AG09319 (cell line): ENCODE results near the gene MIEF1.

ENCODE experiments used
- DNase-seq: peaks from one replicate; pipeline ENCODE4 v3.0.0-alpha.2; 2010; ENCODE audit warnings: low read depth; ENCODE audit errors: extremely low read depth
- TF ChIP-seq, protein P1 (sequence below): IDR thresholded peaks from 2 replicates; pipeline ENCODE4 v1.5.1; 2011; ENCODE audit warnings: low read depth, mild to moderate bottlenecking, inconsistent platforms, low read length, moderate library complexity

MIEF1 gene

DNA sequence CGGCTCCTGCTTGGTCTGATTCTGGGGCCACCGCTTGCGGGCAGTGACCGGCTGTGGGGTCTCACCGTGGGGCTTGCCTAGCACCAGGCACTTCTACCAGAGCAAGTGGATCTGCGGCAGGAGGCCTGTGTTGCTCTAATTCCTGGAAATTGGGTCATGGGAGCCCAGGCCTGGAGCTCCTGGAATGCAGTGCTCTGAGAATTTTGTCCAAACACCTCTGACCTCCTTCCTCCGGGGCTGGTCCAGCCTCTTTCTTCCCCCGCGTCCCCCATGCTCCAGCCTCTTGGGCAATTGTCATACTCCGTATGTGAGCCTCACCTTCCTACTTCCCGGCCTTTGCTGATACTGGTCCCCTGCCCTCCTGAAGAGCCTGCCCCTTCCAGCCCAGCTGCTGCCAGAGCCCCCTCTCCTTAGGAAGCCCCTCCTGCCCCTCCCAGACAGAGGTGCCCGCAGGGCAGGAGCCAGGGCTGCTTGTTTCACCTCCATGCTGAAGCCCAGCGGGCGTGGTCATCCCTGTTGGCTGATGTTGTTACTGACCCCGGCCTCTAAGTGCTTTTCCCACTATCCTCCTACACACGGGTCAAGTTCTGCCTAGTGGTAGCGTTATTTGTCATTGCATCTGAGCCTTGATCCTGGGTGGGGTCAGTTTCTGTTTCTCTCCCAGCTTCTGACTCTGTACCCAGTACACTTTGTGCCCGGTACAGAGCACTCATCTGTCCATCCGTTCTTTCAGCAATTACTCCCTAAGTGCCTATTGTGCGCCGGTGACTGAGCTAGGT is 35.7 kb upstream of the MIEF1 start:
- TF ChIP-seq, protein P1, sequence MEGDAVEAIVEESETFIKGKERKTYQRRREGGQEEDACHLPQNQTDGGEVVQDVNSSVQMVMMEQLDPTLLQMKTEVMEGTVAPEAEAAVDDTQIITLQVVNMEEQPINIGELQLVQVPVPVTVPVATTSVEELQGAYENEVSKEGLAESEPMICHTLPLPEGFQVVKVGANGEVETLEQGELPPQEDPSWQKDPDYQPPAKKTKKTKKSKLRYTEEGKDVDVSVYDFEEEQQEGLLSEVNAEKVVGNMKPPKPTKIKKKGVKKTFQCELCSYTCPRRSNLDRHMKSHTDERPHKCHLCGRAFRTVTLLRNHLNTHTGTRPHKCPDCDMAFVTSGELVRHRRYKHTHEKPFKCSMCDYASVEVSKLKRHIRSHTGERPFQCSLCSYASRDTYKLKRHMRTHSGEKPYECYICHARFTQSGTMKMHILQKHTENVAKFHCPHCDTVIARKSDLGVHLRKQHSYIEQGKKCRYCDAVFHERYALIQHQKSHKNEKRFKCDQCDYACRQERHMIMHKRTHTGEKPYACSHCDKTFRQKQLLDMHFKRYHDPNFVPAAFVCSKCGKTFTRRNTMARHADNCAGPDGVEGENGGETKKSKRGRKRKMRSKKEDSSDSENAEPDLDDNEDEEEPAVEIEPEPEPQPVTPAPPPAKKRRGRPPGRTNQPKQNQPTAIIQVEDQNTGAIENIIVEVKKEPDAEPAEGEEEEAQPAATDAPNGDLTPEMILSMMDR, result no peak
- DNase-seq, result no peak

DNA sequence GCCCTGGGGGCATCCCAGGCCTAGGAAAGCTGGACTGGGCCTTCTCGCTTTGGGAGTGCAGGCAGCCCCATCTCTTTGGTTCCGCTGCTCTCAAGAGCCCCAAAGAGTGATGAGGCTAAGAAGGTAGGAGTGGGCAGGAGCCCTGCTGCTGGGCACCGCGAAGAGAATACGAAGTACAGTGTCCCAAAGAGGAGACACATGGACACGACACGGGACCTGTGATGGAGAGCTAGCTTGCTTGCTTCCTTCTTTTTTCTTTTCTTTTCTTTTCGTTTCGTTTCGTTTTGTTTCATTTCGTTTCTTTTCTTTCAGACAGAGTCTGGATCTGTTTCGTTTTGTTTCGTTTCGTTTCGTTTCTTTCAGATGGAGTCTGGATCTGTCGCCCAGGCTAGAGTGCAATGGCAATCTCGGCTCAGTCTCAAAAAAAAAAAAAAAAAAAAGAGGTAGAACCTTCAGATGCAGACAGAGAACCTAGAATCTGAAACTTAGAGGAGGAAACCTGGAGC is 34.6 kb upstream of the MIEF1 start:
- TF ChIP-seq, protein P1, result no peak
- no peak for DNase-seq

DNA sequence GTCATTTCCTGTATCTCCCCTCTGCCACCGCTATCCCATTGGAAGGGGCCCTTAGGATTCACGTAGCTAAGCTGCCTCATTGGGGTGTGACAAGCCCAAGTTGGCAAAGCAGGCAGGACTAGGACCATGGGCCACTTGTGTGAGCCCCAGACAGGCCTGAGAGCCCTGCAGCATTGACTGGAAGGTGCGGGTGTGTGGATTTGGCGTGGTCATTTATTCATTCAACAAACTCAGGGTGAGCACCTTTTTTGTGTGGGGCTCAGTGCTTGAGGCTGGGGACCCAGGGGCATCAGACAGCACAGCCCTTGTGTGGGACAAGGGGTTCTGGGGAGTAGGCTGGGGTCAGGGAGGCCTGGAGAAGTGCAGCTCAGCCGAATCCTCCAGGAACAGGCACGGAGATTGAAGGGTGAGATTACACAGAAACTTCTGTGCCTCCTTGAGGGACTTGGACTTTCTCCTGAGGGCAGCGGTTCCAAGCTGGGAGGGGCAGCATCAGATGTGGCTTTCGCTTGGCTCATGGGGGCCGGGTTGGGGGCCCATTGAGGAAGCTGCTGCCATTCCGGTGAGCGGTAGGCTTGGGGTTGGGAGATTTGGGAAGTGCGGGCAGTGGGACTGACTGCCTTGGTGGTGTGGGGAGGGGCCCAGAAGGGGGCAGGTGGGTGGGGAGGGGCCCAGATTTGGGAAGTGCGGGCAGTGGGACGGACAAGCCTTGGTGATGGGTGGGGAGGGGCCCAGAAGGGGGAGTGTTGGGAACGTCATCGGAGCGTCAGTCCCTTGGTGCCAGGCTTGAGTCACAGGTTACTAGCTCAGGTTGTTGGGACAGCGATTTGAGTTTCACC is 33.4 kb upstream of the MIEF1 start:
- no peak for DNase-seq
- TF ChIP-seq, protein P1, result no peak

DNA sequence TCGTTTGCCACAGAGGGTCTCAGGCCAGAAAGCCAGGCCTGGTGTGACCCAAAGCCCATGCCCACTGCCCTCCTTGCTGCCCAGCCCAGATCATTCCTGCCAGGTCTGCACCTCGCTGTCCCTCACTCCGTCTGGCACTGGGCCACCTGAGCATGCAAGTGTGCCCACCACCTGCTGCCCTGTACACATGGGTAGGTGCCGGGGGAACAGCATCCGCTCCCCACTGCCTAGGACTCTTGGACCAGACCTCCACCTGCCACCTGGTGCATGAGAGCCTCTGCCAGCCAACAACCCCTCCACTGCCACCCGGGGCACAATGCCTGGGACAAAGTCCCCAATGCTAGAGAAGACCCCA is 32.8 kb upstream of the MIEF1 start:
- TF ChIP-seq, protein P1, result no peak
- no peak for DNase-seq

DNA sequence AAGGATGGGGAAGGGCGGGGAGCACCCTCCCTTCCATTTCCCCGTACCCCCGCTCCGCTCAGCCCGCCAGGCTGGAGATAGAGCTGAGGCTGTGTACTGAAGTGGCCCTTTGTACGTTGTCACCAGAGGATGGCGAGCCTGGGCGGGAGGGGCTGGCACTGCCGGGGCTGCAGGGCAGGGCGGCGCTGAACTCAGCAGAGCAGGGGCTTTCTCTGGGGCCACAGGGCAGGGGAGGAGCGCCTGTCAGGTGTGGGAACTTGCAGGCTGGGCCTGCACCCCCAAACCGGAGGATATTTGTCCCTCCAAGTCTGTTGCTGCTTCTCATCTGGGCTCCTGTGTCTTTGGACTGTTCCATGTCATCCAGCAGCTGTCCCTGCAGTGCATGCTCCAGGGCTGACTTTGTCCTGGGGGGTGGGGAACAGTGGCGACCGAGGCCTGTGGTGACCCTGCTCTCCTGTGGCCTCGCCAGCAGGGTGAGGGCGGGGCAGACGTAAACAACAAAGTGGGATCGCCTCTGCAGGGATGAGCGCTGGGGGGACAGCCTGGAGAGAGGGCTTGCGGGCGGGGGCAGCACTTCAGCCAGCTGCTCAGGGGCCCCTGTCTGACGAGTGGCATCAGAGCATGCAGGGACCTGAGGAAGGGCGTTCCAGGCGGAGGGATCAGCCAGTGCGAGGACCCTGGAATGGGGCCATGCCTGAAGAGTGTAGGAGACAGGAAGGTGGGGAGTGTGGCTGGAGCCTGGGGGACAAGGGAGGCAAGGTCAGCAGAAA is 32.2 kb upstream of the MIEF1 start:
- DNase-seq, result no peak
- TF ChIP-seq, protein P1, result no peak

DNA sequence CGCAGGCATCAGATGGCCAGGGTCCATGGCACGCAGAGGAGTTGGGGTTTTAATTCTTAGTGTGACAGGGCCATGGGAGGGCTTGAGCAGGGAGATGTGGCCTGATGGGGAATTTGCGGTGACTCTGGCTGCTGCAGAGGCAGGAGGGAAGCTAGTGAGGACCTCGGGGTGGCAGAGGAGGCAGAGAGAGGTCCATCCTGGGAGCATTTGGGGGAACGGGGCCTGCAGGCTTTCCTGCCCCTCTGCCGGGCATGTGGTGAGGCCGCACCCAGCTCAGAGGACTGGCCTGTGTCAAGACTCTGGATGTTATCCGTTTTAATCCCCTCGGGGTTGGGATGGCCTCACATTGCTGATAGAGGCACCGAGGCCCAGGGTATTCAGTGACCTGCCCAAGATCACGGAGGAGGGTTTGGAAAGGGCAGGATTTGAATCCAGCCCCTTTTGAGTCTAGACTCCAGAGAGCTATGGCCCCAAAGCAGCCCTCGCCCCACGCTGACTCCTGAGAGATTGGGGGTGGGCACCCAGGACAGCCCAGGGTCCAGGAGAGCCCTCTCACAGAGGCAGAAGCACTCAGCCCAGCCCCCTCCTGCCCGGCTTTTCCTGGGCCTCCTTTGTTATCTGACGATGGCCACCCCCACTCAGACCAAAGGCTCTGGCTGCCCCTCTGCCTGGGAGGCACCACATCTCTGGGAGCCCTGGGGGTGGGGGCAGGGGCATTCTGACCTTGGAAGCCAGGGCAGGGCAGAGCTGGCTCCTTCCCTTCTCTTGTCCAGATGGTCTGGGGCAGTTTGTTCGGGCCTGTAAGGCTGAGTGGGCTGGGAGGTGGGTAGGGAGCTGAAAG is 31.4 kb upstream of the MIEF1 start:
- no peak for DNase-seq

More for the DNA sequence above, 31.4 kb upstream of the MIEF1 start:
- TF ChIP-seq, protein P1, result no peak
